T follicular helper cell (primary cell): ENCODE results near the gene AKIRIN1.
"Not testable (repeated sequence)": the region's sequence is repeated elsewhere in the genome, so short reads cannot be mapped to it uniquely, and the experiment has no call there.

Source experiments
- DNase-seq: peaks from one replicate; pipeline ENCODE4 v3.0.0-alpha.2; 2020; ENCODE audit warnings: low read depth

AKIRIN1 gene

GRCh38 chr1:39045231-39045630, 54.2 kb downstream of the AKIRIN1 start:
- no peak for DNase-seq

GRCh38 chr1:39046613-39047210, 55.6 kb downstream of the AKIRIN1 start:
- DNase-seq, result no peak

GRCh38 chr1:39047374-39048229, 56.5 kb downstream of the AKIRIN1 start:
- DNase-seq, result no peak

GRCh38 chr1:39048745-39049370, 57.8 kb downstream of the AKIRIN1 start:
- no peak for DNase-seq

GRCh38 chr1:39050001-39050400, 58.9 kb downstream of the AKIRIN1 start:
- DNase-seq, result no peak

GRCh38 chr1:39051193-39051850, 60.2 kb downstream of the AKIRIN1 start:
- not testable (repeated sequence) for DNase-seq

GRCh38 chr1:39051956-39052355, 60.9 kb downstream of the AKIRIN1 start:
- no peak for DNase-seq

GRCh38 chr1:39055213-39055710, 64.2 kb downstream of the AKIRIN1 start:
- not testable (repeated sequence) for DNase-seq
